ENCODE data around the gene FHL3. TPM values are rescaled to one million over a fixed set of nuclear protein-coding genes. Genes with fewer than 3 reads are reported as not detected.

Gene FHL3
- total and polyA plus RNA-seq, 9 of the 15 experiments (the other 6 are each of a cell fraction or from before 2014, with no cell fraction given) = 6.1 to 144 (median 34.1) TPM

DNA sequence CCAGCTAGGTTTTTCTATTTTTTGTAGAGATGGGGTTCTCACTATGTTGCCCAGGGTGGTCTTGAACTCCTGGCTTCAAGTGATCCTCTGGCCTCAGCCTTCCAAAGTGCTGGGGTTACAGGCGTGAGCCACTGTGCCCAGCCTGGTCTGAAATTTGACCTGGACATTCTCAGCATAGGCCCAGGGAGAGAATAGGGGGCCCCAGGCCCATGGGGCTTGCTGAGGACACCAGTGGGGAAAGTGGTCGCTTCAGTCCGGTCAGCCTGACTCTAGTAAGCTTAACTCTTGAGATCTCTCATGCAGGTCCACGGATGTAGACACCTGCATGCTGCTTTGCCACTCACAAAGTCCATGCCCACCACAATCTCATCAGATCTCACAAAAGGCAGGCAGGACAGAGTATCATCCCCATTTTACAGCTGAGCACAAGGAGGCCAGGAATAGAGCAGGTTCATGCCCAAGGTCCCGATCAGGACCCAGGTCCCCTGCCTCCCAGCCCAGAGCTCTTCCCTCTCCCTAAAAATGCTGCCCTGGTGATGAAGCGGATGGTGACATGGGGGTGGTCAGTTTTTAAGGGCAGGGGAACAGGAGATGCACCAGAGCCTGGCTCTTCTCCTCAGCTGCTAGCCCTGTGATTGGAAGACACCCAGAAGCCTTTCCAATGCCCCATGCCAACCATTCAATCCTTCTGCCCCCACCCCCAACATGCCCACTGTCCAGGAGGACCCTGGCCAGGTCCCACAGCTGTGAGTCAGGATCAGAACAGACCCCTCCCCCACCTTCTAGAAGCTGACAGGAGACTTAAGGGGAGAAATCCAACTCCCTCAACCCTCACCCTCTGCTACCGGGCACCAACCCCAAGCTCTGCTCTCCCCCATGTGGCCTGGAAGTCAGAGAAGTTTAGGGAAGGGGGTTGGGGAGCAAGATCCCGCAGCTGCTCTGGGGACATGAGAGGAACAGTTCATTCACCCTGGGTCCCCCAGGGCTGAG lies 1.8 kb downstream of the FHL3 start (continued):
- TF ChIP-seq ZNF318 (IDR thresholded peaks at IDR 0.05; ENCODE audit: borderline replicate concordance in 1 of 2, low read depth in 1 of 2) = no peak
- no peak for TF ChIP-seq RAD21 (CRISPR knock-in tag; conservative IDR thresholded peaks at IDR 0.05 in 1 of 2, IDR thresholded peaks at IDR 0.05 in 1 of 2)
- no peak for TF ChIP-seq PHB2 (IDR thresholded peaks at IDR 0.05; ENCODE audit: low read depth)
- TF ChIP-seq CREB5 (CRISPR knock-in tag; IDR thresholded peaks at IDR 0.05) = no peak
- TF ChIP-seq U2AF1 (optimal IDR thresholded peaks at IDR 0.05; ENCODE audit: low read depth, low read length) = no peak
- no peak for TF ChIP-seq PREB (CRISPR knock-in tag; IDR thresholded peaks at IDR 0.05)
- TF ChIP-seq MAFF (IDR thresholded peaks at IDR 0.05; ENCODE audit: low read length) = no peak
- TF ChIP-seq ZNF239 (CRISPR knock-in tag; IDR thresholded peaks at IDR 0.05) = no peak
- no peak for TF ChIP-seq MCM7 (IDR thresholded peaks at IDR 0.05)
- TF ChIP-seq MYC (IDR thresholded peaks at IDR 0.05; ENCODE audit: low read depth, low read length) = 0 out of 2 replicates have a peak, but pooled peaks have one; percentile 9
- TF ChIP-seq MYC (CRISPR knock-in tag; IDR thresholded peaks at IDR 0.05; ENCODE audit: borderline replicate concordance, low read depth) = no peak
- TF ChIP-seq TBL1XR1 (IDR thresholded peaks at IDR 0.05; ENCODE audit: low read length in 2 of 2) = peak; percentile 19 to 48; a peak in 1 of 4 replicates
